Activated naive CD8-positive, alpha-beta T cell treated with anti-CD3 and anti-CD28 coated beads, Interleukin-2, amount 50 U/mL, for 16 hours (primary cell): ENCODE data around the gene JMJD8.
A peak's percentile ranks its signal among the peaks of the same experiment; 100 is the strongest.
"Not testable (repeated sequence)": the region's sequence is repeated elsewhere in the genome, so short reads cannot be mapped to it uniquely, and the experiment has no call there.

Experiments used
- DNase-seq: peaks from one replicate; pipeline ENCODE4 v3.0.0-alpha.2; 2020; ENCODE audit warnings: low read depth, low spot score

JMJD8 gene

DNA sequence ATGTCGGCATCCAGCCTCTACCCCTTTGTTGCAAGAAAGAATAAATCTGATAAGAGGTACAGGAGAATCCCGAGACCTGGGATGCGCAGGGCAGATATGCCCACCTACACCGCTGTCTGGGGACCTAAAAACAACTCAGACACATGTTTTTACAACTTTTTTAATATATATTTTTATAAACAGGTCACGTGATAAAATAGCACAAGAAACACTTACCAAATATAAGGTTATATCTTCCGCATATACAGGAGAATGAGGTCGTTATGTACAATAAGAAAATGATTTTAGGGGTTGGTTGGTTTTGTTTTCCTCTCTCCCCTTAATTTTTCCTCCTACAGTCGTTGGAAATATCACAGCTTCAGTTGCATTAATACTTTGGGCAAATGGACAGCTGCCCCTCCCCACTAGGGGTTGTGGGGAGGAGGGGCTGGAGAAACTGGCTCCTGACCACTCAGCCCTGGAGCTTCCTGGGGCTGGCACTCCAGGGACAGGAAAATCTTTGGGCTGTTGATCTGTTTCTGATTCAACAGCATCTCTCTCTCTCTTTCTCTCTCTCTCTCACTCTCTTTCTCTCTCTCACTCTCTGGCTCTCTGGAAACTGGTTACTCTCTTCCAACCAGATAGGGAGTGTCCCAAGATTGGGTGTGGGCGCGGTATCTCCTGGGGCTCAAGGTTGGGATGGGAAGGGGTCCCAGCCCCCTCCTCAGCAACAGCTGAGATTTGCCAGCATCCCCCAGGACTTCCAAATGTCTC lies 8.4 kb upstream of the JMJD8 start:
- DNase-seq: no peak

DNA sequence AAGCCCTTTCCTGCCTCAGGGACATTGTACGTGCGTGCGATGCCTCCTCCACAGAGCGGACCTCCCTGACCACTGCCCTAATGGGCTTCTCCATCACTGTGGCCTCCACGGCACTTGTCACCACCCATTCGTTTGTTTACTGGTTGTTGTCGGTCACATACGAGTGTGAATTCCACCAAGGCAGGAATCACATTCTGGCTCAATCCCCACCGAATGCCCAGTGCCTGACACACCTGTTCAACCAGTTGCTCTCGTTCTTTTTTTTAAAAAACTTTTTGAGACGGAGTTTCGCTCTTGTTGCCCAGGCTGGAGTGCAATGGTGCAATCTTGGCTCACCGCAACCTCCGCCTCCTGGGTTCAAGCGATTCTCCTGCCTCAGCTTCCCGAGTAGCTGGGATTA lies 7.1 kb upstream of the JMJD8 start:
- DNase-seq: not testable (repeated sequence)

DNA sequence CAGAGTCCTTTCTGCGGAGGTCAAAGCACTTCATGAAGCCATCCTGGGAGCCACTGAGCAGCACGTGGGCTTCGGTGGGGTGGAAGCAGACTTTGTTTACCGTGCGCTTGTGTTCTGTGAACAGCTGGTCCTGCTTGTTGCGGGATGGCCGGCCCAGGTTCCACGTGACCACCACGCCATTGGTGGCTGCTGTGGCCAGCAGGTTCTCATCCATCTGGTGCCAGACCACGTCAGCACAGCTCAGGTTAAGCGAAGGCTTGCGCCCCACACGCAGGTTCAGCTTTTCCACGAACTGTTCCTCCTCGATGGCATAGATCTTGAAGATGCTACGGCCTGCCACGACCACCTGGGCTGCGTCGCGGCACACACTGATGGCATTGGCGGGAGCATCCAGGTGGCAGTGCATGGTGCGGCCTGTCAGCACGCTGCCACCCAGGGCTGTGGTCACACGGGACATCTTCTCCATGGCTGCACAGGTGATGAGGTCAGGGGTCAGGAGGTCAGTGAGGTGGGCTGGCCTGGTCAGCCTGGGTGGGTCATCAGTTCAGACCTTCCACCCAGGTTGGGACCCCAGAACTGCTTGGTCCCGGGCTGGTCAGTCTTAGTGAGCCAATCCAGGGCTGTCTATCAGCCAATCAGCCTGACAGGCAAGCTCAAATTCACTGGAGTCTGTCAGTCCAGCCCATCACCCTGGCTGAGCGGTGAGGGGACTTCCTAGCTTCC lies 5.2 kb upstream of the JMJD8 start:
- no peak for DNase-seq

DNA sequence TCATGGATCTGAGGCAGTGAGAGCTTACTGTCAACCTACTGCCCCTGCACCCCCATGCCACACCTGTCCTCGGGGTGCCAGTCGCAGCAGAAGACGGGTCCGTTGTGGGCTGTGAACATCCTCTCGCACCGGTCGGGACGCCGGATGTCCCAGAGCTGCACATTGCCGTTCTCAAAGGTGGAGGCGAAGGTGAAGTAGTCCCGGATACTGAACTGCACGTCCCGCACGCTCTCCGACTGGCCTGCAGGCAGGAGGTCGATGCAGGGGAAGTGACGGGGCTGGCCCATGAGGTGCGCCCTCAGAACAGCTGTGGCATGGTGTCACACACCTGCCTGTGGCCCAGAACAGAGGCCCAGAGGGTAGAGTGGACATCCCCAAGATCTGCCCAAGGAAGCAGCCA lies 3.4 kb upstream of the JMJD8 start:
- DNase-seq: no peak

DNA sequence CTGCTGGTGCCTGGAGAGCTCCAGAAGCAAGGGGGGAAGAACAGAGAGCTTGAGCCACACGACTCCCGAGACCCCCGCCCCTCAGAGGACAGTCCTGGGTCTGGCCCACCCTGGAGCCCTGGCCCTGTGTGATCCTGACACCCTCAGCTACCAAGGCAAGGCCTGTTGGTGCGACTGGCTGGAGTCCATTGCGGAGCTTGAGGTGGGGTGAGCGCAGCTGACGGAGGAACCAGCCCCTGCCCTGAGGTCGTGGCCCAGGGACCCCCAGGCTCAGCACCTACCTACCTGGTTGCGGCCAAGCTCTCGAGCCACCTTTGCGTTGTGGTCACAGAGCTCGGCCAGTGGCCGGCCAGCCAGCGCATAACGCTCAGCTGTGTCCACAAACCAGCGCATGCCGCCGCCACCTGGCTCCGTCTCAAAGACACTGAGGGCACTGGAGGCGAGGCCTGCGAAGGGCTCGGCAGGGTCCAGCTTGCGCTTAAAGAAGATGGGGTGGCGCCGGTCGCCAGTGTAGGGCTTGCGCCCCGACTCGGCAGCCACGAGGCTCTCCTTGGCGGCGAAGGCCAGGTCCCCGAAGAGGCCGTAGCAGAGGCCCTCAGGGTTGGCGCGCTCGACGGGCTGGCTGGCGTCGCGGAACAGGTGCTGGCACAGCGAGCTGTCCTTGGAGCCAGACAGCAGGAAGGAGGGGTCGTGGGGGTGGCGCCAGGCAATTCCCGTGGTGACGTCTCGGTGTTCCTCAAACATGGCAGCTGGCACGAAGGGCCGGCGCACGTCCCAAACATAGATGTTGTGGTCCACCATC lies 2.5 kb upstream of the JMJD8 start:
- DNase-seq: no peak

DNA sequence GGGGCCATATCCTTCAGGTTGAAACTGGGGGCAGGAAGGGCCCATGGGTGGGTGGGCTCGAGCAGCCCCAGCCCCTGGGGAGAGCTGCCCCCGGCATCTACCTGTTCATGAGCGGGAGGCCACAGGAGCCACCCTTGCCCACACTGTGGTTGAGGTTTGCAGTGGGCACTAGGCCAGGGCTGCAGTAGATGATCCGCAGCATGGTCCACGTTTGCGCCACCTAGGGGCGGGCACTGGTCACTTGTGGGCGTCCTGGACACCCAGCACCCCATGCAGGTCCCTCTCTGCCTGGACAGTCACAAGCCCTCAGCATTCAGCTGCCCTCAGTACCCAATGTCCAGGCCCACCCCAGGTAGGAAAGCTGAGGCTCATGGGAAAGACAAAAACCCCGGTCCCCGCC lies 1.8 kb upstream of the JMJD8 start:
- no peak for DNase-seq

DNA sequence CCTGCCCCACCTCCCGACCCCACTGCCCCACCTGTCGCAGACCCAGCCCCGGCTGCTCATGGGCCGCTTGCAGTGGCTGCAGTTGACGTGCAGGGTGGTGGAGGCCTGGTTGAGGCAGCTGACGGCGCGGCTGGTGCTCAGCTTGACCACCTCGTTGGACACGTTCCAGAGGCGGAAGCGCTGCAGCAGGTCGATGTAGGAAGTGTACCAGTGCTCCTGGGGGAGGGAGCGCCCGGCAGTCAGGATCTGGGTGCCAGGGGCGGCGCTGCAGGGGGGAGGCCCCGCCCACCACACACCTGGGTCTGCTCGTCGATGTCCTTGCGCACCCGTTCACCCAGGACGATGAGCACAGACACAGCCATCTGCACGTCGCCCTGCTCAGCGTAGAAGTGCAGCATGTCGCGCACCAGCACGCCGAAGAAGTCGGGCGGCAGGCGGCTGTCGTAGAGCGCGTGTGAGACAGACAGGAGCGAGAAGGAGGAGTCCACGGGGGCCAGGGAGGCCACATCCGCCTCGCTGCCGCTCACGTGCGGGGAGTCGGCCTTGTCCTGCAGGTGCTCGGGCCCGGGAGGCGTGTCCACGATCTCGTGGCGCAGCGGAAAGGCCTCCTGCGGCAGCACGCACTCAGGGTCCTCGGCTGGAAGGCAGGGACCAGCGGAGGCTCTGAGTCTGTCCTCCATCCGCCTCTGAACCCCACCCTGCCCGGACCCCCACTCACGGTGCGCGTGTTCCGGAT lies 995 bp upstream of the JMJD8 start:
- DNase-seq: no peak

DNA sequence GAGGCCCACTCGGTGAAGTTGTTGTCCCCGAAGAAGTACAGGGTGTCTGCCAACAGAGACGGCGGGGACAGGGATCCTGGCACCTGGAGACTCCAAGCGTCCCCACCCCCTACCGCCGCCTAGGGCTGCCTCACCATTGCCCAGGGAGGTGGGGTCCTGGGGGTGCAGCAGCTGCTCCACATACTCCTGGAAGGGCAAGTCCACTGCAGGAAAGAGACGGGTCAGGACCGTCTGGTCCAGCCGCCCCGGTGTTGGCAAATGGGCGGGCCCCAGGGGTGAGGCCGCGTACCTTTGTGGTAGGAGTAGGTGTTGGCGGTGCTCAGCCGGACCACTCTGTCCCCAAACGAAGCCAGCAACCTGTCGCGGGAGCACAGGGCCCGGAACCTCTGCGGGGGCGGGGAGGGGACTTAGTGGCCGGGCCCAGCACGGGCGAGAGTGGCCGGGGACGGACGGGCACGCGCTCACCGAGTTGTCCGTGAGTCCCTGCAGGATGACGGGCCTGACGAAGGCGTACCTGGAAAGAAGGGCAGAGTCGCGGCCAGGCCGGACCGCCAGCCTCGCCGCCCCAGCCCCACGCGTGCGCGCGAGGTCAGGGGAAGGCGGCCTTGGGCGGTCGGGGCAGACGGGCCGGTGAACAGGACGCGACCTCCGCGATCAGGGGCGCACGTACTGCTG lies 601 bp downstream of the JMJD8 start:
- DNase-seq: no peak

DNA sequence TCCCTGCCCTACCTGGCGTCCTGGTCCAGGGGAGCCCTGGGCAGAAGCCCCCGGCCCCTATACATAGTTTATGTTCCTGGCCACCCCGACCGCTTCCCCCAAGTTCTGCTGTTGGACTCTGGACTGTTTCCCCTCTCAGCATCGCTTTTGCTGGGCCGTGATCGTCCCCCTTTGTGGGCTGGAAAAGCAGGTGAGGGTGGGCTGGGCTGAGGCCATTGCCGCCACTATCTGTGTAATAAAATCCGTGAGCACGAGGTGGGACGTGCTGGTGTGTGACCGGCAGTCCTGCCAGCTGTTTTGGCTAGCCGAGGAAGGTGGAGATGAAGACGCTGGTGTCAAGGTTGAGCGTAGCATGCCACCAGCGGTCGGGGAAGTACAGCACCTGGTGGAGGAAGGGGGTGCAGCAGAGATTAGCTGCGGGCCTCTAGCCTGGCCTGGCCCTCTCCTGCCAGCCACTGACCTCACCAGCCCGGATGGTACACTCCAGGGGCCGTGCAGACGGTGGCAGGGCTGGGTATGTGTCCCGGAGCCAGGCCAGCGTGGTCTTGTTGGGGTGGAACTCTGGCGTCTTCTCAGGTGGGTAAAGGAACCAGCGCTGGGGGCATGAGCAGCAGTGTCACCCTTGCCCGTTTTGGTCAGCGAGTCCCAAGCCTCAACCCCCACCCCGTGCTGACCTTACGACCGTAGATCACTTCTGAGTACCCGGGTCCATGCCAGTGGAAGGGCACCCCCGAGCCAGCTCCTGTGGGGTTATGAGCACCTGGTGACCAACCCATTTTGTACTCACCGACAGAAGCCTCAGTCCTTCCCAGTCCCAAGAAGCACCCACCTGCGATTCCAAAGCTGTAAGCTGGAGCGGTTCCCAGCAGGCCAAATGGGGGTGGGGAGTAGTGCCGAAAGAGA lies 1.4 kb downstream of the JMJD8 start:
- no peak for DNase-seq

DNA sequence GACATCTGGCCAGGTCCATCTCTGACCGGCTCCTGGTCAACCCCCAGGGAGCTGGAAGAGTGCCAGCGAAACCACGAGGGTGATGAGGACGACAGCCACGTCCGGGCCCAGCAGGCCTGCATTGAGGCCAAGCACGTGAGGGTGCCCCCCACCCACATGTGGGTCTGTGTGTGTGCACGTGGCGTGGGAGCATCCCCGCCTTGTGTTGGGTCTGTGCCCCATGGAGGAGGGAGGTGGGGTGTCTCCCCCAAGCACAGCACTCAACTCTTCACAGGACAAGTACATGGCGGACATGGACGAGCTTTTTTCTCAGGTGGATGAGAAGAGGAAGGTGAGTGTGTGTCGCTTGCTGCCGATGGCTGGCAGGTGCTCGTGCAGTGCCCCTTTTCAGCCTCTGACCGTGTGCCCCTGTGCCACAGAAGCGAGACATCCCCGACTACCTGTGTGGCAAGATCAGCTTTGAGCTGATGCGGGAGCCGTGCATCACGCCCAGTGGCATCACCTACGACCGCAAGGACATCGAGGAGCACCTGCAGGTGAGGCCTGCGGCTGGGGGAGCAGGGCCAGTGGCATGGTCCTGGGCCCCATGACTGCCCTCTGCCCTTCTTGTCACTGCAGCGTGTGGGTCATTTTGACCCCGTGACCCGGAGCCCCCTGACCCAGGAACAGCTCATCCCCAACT lies 2.2 kb downstream of the JMJD8 start:
- no peak for DNase-seq

DNA sequence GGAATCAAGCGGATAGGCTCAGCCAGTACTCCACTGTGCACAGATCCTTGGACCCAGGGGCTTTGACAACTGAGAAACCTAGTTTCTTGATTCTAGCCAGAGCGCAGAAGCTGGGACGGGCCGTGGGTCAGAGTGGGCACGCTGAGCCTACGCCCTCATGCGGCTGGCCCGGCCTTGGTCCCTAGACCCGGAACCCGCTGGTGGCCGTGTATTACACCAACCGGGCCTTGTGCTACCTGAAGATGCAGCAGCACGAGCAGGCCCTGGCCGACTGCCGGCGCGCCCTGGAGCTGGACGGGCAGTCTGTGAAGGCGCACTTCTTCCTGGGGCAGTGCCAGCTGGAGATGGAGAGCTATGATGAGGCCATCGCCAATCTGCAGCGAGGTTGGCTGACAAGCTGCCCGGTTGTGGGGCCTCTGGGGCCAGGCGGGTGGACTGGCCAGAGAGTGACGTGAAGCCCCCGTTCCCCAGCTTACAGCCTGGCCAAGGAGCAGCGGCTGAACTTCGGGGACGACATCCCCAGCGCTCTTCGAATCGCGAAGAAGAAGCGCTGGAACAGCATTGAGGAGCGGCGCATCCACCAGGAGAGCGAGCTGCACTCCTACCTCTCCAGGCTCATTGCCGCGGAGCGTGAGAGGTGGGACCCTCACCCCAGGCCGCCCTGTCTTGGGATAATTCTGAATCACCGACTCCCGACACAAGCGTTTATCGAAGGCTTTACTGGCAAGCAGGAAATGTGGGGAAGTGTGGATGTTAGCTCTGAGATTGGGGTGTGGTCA lies 3.0 kb downstream of the JMJD8 start:
- DNase-seq: no peak

DNA sequence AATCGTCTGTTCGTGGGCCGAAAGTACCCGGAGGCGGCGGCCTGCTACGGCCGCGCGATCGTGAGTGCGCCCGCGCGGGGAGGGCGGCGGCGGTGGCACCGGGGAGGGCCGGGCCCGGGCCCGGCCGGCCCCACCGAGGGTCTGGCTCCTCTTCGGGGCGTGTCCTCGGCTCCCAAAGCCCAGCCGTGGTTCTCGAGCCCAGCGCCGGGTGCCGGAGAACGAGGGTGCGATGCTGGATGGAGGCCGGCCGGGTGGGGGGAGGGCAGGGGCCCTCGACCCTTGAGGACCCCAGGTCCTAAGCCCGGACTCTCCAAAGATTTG lies 3.5 kb downstream of the JMJD8 start:
- DNase-seq: no peak

DNA sequence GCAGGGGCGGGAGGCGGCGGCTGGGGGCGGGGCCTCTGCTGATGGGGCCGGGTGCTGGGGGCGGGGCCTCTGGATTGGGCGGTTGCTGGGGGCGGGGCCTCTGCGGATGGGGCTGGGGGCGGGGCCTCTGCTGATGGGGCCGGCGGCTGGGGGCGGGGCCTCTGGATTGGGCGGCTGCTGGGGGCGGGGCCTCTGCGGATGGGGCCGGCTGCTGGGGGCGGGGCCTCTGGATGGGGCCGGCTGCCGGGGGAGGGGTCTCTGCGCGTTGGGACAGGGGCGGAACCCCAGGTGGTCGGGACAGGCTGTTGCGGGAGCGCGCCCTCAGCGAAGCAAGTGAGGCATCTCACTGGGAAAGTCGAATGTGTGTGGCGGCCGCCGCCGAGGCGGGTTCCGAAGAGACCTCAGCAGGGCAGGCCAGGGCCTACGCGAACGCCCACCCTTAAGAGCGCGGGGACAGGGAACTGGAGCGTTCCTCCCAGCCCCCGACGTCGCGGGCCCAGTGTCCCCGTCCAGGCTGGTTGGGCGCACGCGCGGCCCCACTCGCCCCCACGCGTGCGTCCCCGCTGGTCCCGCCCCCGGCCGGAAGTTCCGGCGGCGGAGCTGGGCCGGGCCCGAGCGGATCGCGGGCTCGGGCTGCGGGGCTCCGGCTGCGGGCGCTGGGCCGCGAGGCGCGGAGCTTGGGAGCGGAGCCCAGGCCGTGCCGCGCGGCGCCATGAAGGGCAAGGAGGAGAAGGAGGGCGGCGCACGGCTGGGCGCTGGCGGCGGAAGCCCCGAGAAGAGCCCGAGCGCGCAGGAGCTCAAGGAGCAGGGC lies 4.1 kb downstream of the JMJD8 start, which contains the start of gene STUB1:
TSS of gene STUB1 (plus strand) at position 597 of the 811 bp plus-strand sequence. CDS start at position 713, 116 bp downstream.
- peak; percentile 73 for DNase-seq

DNA sequence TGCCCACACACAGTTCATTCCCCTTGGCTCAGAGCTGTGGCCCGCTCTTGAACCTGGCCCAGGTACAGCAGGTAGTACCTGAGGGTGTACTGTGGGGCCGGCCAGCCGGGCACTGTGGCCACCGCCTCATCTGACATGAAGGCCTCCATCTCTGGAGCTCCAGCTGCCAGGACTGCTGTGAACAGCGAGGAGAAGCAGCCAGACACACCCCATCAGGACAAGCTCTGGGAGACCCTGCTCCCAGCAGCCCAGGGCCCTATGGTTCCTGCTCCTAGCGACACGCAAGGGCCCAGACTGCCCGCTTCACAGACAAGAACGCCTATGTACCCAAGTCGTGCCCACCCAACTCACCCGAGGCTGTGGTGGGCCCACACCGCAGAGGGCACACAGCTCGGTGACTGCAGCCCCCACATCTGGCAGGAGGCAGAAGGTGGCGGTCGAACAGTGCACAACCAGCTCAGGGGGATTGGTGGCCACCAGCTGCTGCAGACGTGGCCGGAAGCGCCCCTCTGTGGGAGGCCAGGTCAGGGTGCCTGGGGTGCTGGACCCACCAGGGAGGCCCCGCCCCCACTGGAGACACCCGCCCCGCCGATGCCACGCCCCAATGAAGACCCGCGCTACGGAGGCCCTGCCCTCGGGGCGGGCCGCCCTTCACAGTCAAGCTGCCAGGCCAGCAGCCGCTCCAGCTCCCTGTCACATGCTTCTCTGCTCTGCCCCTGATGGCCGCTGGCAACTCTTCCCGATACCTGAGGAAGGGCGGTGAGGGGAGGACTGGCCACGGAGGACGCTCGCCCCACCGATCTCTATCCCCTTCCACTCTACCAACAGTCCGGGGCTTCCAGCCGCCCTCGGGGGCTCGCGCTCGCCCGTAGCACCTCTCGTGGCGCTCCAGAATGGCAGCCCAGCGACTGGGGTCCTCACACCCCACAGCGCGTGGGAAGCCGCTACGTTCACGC lies 5.0 kb downstream of the JMJD8 start:
- no peak for DNase-seq

DNA sequence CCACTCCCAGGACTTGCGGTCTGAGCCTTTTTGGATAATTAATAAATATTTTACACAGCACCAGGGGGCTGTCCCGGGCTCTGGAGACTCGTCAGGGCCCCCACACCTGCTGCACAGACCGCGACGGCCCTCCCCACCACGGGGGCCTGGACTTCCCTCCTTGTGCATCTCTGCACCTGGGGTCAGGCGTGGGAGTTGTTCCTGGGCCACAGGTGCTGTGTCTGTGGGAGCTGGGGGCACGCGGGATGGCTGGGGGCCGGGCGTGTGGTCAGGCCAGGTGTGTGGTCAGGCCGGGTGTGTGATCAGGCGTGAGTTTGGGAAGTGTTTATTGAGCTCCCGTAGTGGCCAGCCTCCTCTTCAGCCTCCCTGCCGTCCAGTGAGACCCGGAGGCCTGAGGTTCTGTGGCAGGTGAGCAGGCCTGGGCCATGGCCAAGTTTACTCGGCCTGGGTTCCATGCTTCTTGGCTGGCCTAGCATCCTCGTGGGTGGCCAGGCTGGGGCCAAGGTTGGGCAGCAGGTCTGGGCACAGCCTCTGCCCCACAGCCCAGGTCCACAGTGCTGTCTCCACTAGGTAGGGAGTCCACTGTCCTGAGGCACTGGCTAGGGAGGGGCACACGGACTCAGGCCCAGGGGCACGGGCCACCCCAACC lies 5.8 kb downstream of the JMJD8 start:
- DNase-seq: no peak
